HFF-Myc (cell line): Measurements from ENCODE around the gene SH3RF3.

Experiments used
- DNase-seq: peaks from one replicate; pipeline ENCODE4 v3.0.0-alpha.2; 2011; ENCODE audit warnings: low read depth; ENCODE audit errors: extremely low read depth
- H3K4me3 ChIP-seq: replicated peaks from 2 replicates; pipeline ENCODE4 v1.5.1; 2011; ENCODE audit warnings: low read depth, mild to moderate bottlenecking, control low read depth, low read length
- TF ChIP-seq, protein P1 (sequence below): IDR thresholded peaks from 2 replicates; pipeline ENCODE4 v1.5.1; 2012; ENCODE audit warnings: mild to moderate bottlenecking, low read depth, low read length, control low read depth; ENCODE audit errors: missing control alignments

SH3RF3 gene

DNA sequence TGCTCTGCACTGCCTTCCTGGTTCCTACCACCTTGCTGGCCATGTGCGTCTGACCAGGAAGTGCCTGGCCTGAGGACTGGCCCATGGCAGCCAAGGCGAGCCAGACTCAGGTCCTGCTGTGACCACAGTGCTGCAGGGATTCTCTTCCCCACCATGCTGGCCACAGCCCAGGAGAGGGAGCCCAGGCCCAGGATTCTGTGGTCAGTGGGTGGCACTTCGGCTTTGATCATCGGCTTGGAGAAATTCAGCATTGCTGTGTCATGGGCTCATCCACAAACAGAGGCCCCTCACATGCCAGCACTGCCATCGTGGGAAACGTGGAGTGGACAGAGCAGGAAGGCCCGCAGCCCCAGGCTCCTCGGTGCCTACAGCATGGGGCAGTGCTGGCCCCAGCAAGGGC, 273.2 kb downstream of the SH3RF3 start:
- TF ChIP-seq, protein P1, sequence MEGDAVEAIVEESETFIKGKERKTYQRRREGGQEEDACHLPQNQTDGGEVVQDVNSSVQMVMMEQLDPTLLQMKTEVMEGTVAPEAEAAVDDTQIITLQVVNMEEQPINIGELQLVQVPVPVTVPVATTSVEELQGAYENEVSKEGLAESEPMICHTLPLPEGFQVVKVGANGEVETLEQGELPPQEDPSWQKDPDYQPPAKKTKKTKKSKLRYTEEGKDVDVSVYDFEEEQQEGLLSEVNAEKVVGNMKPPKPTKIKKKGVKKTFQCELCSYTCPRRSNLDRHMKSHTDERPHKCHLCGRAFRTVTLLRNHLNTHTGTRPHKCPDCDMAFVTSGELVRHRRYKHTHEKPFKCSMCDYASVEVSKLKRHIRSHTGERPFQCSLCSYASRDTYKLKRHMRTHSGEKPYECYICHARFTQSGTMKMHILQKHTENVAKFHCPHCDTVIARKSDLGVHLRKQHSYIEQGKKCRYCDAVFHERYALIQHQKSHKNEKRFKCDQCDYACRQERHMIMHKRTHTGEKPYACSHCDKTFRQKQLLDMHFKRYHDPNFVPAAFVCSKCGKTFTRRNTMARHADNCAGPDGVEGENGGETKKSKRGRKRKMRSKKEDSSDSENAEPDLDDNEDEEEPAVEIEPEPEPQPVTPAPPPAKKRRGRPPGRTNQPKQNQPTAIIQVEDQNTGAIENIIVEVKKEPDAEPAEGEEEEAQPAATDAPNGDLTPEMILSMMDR, result no peak
- H3K4me3 ChIP-seq, result no peak overlapping the region
- no peak for DNase-seq

DNA sequence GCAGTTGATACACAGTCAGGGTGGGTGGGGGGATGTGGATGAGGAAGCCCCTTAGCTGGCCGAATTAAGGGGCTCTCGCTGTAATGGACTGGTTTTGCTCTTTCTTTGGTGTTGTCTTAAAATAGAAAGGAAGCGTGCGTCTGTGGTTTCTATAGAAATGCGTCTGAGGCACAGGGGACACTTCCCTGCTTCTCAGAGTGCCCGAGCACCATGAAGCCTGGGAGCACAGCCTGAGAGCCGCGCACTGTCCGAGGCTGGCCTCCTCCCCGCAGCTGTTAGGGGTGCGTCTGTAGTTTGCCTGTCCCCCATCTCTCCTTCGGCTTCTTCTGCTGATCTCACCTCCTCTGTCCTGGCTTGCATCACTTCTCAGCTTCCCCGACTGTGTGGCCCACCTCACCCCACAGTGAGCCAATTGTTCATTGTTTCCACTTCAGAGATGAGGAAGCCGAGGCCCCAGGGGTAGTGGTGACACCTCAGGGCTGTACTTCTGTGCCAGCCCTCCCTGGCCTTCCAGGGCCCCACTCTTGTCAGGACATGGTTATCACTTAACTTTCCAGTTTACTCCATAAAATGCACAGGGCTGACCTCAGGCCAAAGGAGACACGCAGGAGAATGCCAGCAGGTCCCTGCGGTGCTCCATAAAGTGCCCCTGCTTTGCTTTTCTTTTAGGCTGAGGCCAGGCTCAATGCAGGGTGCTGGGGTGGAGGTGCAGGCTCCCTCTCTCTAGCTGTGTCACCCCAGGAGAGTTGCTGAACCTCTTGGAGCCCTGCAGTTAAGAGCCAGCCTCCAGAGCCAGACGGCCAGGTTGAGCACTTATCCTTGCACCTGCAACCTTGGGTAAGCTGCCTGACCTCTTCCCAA, 274.2 kb downstream of the SH3RF3 start:
- DNase-seq, result no peak
- no peak overlapping the region for H3K4me3 ChIP-seq
- TF ChIP-seq, protein P1, result no peak

DNA sequence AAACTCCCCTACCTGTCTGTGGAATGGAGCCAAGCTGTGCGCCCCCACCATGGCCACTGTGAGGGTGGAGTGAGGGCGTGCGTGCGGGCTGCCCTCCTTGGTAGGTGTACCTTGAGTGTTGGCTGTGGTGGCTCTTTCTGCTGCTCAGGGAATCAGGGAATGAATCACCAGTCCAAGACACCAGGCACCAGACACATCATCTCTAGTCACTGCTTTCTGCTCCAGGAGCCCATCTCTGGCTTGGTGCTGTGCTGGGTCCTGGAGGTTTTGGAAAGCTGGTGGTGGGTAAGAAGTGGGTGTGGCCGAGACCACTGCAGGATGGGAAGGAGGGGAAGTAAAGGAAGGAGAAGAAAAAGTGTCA, 274.8 kb downstream of the SH3RF3 start:
- TF ChIP-seq, protein P1, result no peak
- DNase-seq, result no peak
- H3K4me3 ChIP-seq, result no peak overlapping the region

DNA sequence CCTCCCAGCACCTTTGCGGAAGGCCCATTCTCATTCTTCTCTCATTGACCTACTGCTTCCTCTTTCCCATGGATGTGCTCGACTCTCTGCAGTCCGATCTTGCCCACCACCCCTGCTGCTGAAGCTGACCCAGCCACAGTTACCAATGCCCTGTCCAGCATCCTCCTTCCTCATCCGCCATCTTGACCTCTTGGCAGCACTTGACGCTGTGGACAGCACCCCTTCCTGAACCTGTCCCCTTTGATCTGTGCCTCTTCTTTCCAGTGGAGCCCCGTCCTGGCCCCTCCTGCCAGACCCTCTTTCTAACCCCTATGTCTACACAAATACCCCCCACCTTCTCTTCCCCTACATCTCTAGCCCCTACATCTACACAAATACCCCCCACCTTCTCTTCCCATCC, 275.7 kb downstream of the SH3RF3 start:
- no peak for DNase-seq
- TF ChIP-seq, protein P1, result no peak
- no peak overlapping the region for H3K4me3 ChIP-seq

DNA sequence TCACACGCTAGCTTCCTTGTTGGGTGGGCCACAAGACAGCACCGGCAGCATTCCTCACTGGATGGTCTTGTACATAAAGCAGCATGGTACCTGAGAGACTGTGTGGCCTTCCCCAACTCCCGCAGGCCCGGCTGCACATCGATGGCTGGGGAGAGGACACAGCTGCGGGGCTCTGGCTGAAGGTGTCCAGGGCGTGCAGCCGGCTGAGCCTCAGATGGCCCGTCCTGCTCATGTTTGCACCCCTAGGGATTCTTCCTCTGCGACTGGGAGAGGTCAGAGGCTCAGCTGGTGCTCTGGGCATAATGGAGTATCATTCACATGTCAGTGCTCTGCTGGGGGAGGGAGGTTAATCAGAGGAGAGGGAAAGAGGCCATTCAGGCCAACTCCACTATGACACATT, 276.9 kb downstream of the SH3RF3 start:
- H3K4me3 ChIP-seq, result no peak overlapping the region
- DNase-seq, result no peak
- TF ChIP-seq, protein P1, result no peak

DNA sequence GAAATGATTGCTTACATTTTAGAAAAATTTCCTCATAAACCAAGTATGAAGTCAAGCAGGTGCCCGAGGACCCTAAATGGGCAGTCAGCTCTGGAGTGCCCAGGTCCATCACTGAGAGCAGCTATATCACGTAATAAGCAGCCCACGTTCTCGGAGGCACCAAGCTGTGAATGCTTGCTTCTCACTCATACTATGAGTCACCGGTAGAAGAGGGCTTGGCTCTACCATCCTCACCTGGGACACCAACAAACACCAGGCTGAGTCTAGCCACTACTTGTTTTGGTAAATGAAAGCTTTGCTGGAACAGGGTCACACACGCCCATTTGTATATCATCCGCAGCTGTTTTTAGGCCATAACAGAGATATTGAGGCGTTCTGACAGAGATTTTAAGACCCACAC, 277.3 kb downstream of the SH3RF3 start:
- TF ChIP-seq, protein P1, result no peak
- DNase-seq, result no peak
- H3K4me3 ChIP-seq, result no peak overlapping the region
